ENCODE measurements around the gene BEAN1.

BEAN1 gene

GRCh38 chr16:66457888-66458287 lies 30.8 kb downstream of the BEAN1 start:
- H4K20me1 ChIP-seq (ENCODE audit: insufficient read depth, low read length): no peaks in the 10 kb centered on the region
- TF ChIP-seq CTCF (IDR thresholded peaks at IDR 0.05; ENCODE audit: borderline replicate concordance, extremely low read depth, low read length, poor library complexity, severe bottlenecking) (no peak), EZH2 (IDR thresholded peaks at IDR 0.05; ENCODE audit: borderline replicate concordance, low read depth, low read length, severe bottlenecking) (no peak)
- DNase-seq: no peak
- H3K4me2 ChIP-seq (ENCODE audit: insufficient read depth, low read length): no peak overlapping the region
- no peak for ATAC-seq (ENCODE audit: insufficient read depth, low read depth)
- H3K4me1 ChIP-seq (ENCODE audit: insufficient read depth, low read length): no peaks in the 10 kb centered on the region
- H3K79me2 ChIP-seq (ENCODE audit: insufficient read depth, low read length): no peaks in the 10 kb centered on the region
- no peak overlapping the region for H3K9ac ChIP-seq (ENCODE audit: low read depth, low read length)
- H3K27me3 ChIP-seq (ENCODE audit: insufficient read depth, low read length, poor library complexity): no peaks in the 10 kb centered on the region
- H2AFZ ChIP-seq (ENCODE audit: low read depth, low read length): no peak overlapping the region
- no peaks in the 10 kb centered on the region for H3K36me3 ChIP-seq (ENCODE audit: insufficient read depth, low read length)
- H3K27ac ChIP-seq (ENCODE audit: low read length): no peak overlapping the region
- H3K4me3 ChIP-seq (ENCODE audit: low read depth in 1 of 2, low read length in 2 of 2): no peak overlapping the region
- no peaks in the 10 kb centered on the region for H3K9me3 ChIP-seq (ENCODE audit: insufficient read depth, low read length, severe bottlenecking)

- no peak overlapping the region for H2AFZ ChIP-seq (ENCODE audit: low read depth, low read length)
- H4K20me1 ChIP-seq (ENCODE audit: insufficient read depth, low read length): no peaks in the 10 kb centered on the region
- H3K4me2 ChIP-seq (ENCODE audit: insufficient read depth, low read length): no peak overlapping the region
- ATAC-seq (ENCODE audit: insufficient read depth, low read depth): no peak
- no peak for DNase-seq
- TF ChIP-seq EZH2 (IDR thresholded peaks at IDR 0.05; ENCODE audit: borderline replicate concordance, low read depth, low read length, severe bottlenecking): no peak
- TF ChIP-seq CTCF (IDR thresholded peaks at IDR 0.05; ENCODE audit: borderline replicate concordance, extremely low read depth, low read length, poor library complexity, severe bottlenecking): no peak
- H3K4me1 ChIP-seq (ENCODE audit: insufficient read depth, low read length): no peaks in the 10 kb centered on the region
- H3K79me2 ChIP-seq (ENCODE audit: insufficient read depth, low read length): no peaks in the 10 kb centered on the region
- H3K27me3 ChIP-seq (ENCODE audit: insufficient read depth, low read length, poor library complexity): no peaks in the 10 kb centered on the region
- H3K27ac ChIP-seq (ENCODE audit: low read length): no peak overlapping the region
- no peak overlapping the region for H3K4me3 ChIP-seq (ENCODE audit: low read depth in 1 of 2, low read length in 2 of 2)
- H3K9ac ChIP-seq (ENCODE audit: low read depth, low read length): no peak overlapping the region
- H3K36me3 ChIP-seq (ENCODE audit: insufficient read depth, low read length): no peaks in the 10 kb centered on the region
- H3K9me3 ChIP-seq (ENCODE audit: insufficient read depth, low read length, severe bottlenecking): no peaks in the 10 kb centered on the region
These were observed 31.2 kb downstream of the BEAN1 start for GRCh38 chr16:66458292-66458691.

- ATAC-seq (ENCODE audit: insufficient read depth, low read depth) (no peak), DNase-seq (no peak)
- H3K9me3 ChIP-seq (ENCODE audit: insufficient read depth, low read length, severe bottlenecking): no peaks in the 10 kb centered on the region
- TF ChIP-seq EZH2 (IDR thresholded peaks at IDR 0.05; ENCODE audit: borderline replicate concordance, low read depth, low read length, severe bottlenecking) (no peak), CTCF (IDR thresholded peaks at IDR 0.05; ENCODE audit: borderline replicate concordance, extremely low read depth, low read length, poor library complexity, severe bottlenecking) (no peak)
- no peaks in the 10 kb centered on the region for H3K79me2 ChIP-seq (ENCODE audit: insufficient read depth, low read length)
- no peaks in the 10 kb centered on the region for H3K27me3 ChIP-seq (ENCODE audit: insufficient read depth, low read length, poor library complexity)
- H4K20me1 ChIP-seq (ENCODE audit: insufficient read depth, low read length): no peaks in the 10 kb centered on the region
- H2AFZ ChIP-seq (ENCODE audit: low read depth, low read length): no peak overlapping the region
- H3K4me1 ChIP-seq (ENCODE audit: insufficient read depth, low read length): no peaks in the 10 kb centered on the region
- H3K4me3 ChIP-seq (ENCODE audit: low read depth in 1 of 2, low read length in 2 of 2): no peak overlapping the region
- H3K9ac ChIP-seq (ENCODE audit: low read depth, low read length): no peak overlapping the region
- H3K27ac ChIP-seq (ENCODE audit: low read length): no peak overlapping the region
- no peak overlapping the region for H3K4me2 ChIP-seq (ENCODE audit: insufficient read depth, low read length)
- H3K36me3 ChIP-seq (ENCODE audit: insufficient read depth, low read length): no peaks in the 10 kb centered on the region
These were observed 31.8 kb downstream of the BEAN1 start for GRCh38 chr16:66458853-66459252.

- ATAC-seq (ENCODE audit: insufficient read depth, low read depth): no peak
- H3K27me3 ChIP-seq (ENCODE audit: insufficient read depth, low read length, poor library complexity): no peaks in the 10 kb centered on the region
These were observed 32.8 kb downstream of the BEAN1 start for GRCh38 chr16:66459878-66460277.

More at GRCh38 chr16:66459878-66460277, 32.8 kb downstream of the BEAN1 start:
- Histone ChIP-seq H3K36me3 (ENCODE audit: insufficient read depth, low read length) (no peaks in the 10 kb centered on the region), H3K27ac (ENCODE audit: low read length) (no peak overlapping the region), H3K9me3 (ENCODE audit: insufficient read depth, low read length, severe bottlenecking) (no peaks in the 10 kb centered on the region), H4K20me1 (ENCODE audit: insufficient read depth, low read length) (no peaks in the 10 kb centered on the region), H3K9ac (ENCODE audit: low read depth, low read length) (no peak overlapping the region), H2AFZ (ENCODE audit: low read depth, low read length) (no peak overlapping the region), H3K79me2 (ENCODE audit: insufficient read depth, low read length) (no peaks in the 10 kb centered on the region), H3K4me2 (ENCODE audit: insufficient read depth, low read length) (no peak overlapping the region), H3K4me1 (ENCODE audit: insufficient read depth, low read length) (no peaks in the 10 kb centered on the region), H3K4me3 (ENCODE audit: low read depth in 1 of 2, low read length in 2 of 2) (no peak overlapping the region)
- no peak for DNase-seq
- TF ChIP-seq EZH2 (IDR thresholded peaks at IDR 0.05; ENCODE audit: borderline replicate concordance, low read depth, low read length, severe bottlenecking): no peak
- TF ChIP-seq CTCF (IDR thresholded peaks at IDR 0.05; ENCODE audit: borderline replicate concordance, extremely low read depth, low read length, poor library complexity, severe bottlenecking): no peak
